ENCODE data around the gene CNPY2. TPM values are rescaled to one million over a fixed set of nuclear protein-coding genes. Genes with fewer than 3 reads are reported as not detected.
"Not testable (repeated sequence)": the region's sequence is repeated elsewhere in the genome, so short reads cannot be mapped to it uniquely, and the experiment has no call there.

CNPY2 gene
- total RNA-seq, 4 donors from 2014 or later, result 37.2 to 66.6 (median 55.3) TPM

DNA sequence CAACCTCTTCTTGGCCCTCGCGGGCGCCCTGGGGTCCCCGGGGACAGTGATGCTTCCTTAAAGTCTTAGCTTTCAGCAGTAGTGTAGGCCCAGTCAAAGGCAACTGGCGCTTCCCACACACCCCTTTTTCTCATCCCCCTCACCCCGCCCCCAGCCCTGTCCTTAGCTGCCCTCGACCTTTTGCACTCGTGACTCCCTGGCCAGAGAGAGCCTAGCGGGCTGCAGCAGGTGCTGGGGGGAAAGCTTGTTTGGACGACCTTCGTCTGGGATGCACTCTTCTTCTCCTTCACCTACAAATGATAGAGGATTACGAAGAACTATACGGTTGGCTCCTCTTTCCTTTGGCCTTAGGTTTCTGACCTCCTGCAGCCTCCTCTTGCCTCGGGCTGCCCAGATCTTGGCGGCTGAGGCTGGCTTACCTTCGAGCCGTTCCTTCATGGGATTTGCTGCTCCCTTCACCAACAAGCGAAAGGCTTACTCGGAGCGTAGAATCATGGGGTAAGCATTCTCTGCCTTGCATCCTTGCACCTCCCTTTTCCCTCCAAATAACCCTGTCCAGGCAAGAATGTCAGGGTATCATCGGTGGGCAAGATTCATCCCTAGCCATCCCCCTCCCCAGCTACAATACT is 48.2 kb downstream of the CNPY2 start:
- TF ChIP-seq, protein P1, sequence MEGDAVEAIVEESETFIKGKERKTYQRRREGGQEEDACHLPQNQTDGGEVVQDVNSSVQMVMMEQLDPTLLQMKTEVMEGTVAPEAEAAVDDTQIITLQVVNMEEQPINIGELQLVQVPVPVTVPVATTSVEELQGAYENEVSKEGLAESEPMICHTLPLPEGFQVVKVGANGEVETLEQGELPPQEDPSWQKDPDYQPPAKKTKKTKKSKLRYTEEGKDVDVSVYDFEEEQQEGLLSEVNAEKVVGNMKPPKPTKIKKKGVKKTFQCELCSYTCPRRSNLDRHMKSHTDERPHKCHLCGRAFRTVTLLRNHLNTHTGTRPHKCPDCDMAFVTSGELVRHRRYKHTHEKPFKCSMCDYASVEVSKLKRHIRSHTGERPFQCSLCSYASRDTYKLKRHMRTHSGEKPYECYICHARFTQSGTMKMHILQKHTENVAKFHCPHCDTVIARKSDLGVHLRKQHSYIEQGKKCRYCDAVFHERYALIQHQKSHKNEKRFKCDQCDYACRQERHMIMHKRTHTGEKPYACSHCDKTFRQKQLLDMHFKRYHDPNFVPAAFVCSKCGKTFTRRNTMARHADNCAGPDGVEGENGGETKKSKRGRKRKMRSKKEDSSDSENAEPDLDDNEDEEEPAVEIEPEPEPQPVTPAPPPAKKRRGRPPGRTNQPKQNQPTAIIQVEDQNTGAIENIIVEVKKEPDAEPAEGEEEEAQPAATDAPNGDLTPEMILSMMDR (IDR thresholded peaks at IDR 0.05), result no peak
- TF ChIP-seq POLR2A (IDR thresholded peaks at IDR 0.05), result no peak
- H3K9me3 ChIP-seq, result no peaks in the 10 kb centered on the region
- peak overlapping the region; percentile 85 to 99 (median 96) for H3K27ac ChIP-seq
- 32 to 41% methylated on average over 15 to 19 of the region's 21 CpGs for WGBS, 2 donors
- H3K36me3 ChIP-seq, result peaks cover 0 to 36% (median 8%) of the 10 kb centered on the region in 3 donors
- intact Hi-C loops (cut with DNase I), result no loop called here
- no peak for DNase-seq
- H3K27me3 ChIP-seq, result no peaks in the 10 kb centered on the region
- H3K4me1 ChIP-seq, result peaks cover 0 to 24% (median 14%) of the 10 kb centered on the region in 3 donors
- H3K4me3 ChIP-seq, result peak overlapping the region; percentile 63 to 93 (median 79)

DNA sequence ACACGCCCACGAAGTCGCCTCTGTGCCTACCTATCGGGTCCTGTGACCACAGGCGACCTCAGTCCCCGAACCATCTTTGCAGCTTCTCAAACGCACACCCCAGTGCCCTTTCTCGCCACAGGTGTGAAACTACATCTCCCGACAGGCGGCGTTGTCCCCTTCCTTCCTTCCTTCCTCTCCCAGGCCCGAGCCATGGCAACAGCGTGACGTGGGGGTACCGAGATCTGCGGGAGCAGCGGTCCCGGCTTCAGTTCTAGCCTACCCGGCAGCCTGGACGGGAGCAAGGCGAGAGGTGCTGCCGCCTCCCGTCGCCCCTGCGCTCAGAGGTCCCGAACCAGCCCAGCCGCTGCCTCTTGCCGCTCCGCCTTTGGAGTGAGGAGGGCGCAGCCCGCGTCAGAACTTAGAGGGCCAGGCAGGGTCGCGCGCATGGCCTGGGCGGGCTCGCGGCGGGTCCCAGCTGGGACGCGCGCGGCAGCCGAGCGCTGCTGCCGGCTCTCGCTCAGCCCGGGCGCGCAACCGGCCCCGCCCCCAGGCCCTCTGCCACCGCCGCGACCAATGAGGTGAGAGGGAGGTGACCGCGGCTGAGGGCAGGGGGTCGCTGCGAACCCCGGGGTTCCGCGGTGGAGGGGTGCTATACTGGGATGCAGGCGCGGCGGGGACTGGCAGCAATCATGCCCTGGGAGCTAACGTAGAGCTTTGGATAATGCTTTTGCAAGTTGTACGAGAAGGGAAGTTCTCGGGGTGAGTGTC is 48.9 kb downstream of the CNPY2 start, which contains the start of gene COQ10A:
TSS of gene COQ10A (plus strand) at position 250 of the 750 bp plus-strand sequence. CDS start at position 427, 177 bp downstream.
- 0% methylated on average over 11 to 16 of the region's 68 CpGs for WGBS, 2 donors
- TF ChIP-seq, protein P1 (IDR thresholded peaks at IDR 0.05), result peak; percentile 37 to 77 (median 74)
- peak in 2 of 4 donors; percentile 86 to 89 for TF ChIP-seq POLR2A (IDR thresholded peaks at IDR 0.05)
- Histone ChIP-seq H3K36me3 (peaks cover 0 to 29% (median 2%) of the 10 kb centered on the region in 3 donors), H3K9me3 (no peaks in the 10 kb centered on the region), H3K27ac (peak within 1 kb of the TSS; percentile 85 to 99 (median 96)), H3K27me3 (no peaks in the 10 kb centered on the region), H3K4me1 (peaks cover 0 to 25% (median 14%) of the 10 kb centered on the region in 3 donors), H3K4me3 (peak within 1 kb of the TSS; percentile 63 to 93 (median 79))
- peak; percentile 45 for DNase-seq
- intact Hi-C loops (cut with DNase I), result no loop called here

DNA sequence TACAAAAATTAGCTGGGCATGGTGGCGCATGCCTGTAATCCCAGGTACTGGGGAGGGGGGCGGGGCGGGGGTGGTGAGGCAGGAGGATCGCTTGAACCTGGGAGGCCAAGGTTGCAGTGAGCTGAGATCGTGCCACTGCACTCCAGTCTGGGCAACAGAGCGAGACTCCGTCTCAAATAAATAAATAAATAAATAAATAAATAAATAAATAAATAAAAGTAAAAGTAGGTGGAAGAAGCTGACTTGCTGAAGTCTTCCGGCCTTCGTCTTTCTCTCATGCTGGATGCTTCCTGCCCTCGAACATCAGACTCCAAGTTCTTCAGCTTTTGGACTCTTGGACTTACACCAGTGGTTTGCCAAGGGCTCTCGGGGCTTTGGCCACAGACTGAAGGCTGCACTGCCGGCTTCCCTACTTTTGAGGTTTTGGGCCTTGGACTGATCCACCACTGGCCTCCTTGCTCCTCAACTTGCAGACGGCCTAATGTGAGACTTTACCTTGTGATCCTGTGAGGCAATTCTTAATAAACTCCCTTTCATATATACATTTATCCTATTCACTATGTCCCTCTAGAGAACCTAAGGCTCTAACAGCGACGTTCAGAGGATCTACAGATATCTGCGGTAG is 49.6 kb downstream of the CNPY2 start:
- Histone ChIP-seq H3K4me3 (peak overlapping the region; percentile 63 to 93 (median 79)), H3K36me3 (peaks cover 0 to 22% (median 0%) of the 10 kb centered on the region in 3 donors), H3K27ac (peak overlapping the region; percentile 85 to 99 (median 96)), H3K4me1 (peaks cover 0 to 30% (median 14%) of the 10 kb centered on the region in 3 donors)
- H3K9me3 ChIP-seq; DNase-seq; H3K27me3 ChIP-seq; intact Hi-C loops (cut with DNase I): not testable (repeated sequence)
- 54 to 56% methylated on average over 16 of the region's 16 CpGs for WGBS, 2 donors

DNA sequence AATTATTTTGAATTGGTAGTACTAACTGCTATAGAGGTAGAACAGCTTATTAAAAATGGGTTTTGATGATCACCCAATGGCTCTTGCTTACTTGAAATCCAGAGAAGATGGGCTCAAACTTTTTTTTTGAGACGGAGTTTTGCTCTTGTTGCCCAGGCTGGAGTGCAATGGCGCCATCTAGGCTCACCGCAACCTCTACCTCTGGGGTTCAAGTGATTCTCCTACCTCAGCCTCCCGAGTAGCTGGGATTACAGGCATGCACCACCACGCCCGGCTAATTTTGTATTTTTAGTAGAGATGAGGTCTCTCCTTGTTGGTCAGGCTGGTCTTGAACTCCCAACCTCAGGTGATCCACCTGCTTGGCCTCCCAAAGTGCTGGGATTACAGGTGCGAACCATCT is 52.8 kb downstream of the CNPY2 start:
- intact Hi-C loops (cut with DNase I); H3K4me3 ChIP-seq; H3K36me3 ChIP-seq; H3K27me3 ChIP-seq; DNase-seq; H3K27ac ChIP-seq; H3K9me3 ChIP-seq: not testable (repeated sequence)
- WGBS, 2 donors, result 86 to 91% methylated on average over 7 of the region's 7 CpGs
- H3K4me1 ChIP-seq, result peaks cover 0 to 37% (median 22%) of the 10 kb centered on the region in 3 donors

DNA sequence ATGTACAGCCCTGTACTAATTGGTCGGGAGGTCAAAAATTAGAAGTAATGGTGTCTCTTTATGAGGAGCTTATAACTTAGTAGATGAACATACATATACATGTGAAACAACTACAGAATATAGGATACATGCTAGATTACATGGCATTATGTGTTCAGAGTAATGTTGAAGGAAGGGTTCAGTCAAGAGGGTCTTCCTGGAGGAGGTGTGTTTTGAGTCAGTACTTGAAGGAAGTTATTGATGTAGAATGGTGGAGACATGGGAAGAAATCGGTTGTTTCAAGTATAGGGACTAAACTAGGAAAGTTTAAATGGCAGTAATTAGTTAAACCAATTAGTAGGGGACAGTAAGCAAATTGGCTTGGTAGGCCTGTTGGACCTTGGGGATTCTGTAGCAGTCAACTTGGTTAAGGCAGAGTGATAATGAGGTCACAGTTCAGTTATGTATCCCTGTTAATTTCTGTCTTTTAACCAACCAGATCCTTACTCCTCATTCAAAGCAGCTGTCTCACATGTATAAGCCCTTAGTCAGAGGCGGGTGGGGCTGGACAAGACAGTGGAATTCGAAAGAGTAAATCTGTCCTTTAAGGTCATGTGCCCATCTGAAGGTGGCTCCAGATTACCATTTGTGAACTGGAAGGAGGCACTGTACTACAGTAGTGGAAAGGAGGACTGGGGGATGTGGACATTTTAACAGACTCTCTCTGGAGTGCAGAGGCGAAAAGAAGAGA is 54.1 kb downstream of the CNPY2 start:
- peaks cover 9 to 39% (median 25%) of the 10 kb centered on the region in 3 donors for H3K4me1 ChIP-seq
- H3K9me3 ChIP-seq, result no peaks in the 10 kb centered on the region
- H3K4me3 ChIP-seq, result no peak overlapping the region
- WGBS, 2 donors, result 67 to 75% methylated on average over 5 of the region's 5 CpGs
- H3K27ac ChIP-seq, result no peak overlapping the region
- TF ChIP-seq, protein P1 (IDR thresholded peaks at IDR 0.05), result no peak
- TF ChIP-seq POLR2A (IDR thresholded peaks at IDR 0.05), result no peak
- no peak for DNase-seq
- peaks cover 0 to 4% (median 0%) of the 10 kb centered on the region in 3 donors for H3K36me3 ChIP-seq
- intact Hi-C loops (cut with DNase I), result no loop called here
- no peaks in the 10 kb centered on the region for H3K27me3 ChIP-seq

Measured in esophagus squamous epithelium (tissue), 5 donors.